ENCODE measurements around the gene DARS1.
A peak's percentile ranks its signal among the peaks of the same experiment; 100 is the strongest.
"Not testable (repeated sequence)": the region's sequence is repeated elsewhere in the genome, so short reads cannot be mapped to it uniquely, and the experiment has no call there.

DARS1 gene

DNA sequence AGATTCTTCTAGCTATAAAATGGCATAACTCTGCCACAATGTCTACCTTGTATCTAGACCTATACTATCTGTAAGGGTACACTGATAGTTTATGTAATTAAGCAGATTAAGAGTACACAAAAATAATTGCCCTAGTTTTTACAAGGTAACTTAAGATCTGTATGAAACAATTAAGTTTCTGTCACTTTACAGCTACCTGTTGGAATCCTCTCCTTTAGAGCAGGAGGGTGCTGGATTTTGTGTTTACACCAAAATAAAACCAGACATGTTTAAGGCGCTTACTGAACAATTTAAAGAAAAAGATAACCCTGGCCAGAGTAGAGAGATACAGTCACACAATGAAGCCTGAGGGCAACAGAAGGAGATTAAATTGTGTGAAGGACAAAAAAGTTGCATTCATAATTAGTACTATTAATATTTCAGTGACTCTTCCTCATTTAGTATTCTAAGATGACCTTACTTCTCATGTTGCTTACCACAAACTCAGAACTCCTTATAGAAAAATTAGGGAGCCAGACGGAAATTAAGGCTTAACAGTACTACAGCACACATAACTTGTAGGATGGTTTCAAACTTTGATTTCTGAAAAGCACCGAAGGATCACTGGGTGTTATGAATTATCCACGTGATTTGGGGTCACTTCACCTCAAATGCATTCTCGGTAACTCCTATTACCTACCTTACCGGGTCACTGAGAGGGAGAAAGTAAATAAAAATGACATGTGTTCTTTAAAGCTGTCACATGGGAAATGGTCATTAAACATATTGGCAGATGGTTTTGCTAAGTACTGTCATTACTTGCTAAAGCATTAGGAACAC lies 1.0 kb downstream of the DARS1 start:
- DNase-seq (ENCODE audit: low read depth): no peak

DNA sequence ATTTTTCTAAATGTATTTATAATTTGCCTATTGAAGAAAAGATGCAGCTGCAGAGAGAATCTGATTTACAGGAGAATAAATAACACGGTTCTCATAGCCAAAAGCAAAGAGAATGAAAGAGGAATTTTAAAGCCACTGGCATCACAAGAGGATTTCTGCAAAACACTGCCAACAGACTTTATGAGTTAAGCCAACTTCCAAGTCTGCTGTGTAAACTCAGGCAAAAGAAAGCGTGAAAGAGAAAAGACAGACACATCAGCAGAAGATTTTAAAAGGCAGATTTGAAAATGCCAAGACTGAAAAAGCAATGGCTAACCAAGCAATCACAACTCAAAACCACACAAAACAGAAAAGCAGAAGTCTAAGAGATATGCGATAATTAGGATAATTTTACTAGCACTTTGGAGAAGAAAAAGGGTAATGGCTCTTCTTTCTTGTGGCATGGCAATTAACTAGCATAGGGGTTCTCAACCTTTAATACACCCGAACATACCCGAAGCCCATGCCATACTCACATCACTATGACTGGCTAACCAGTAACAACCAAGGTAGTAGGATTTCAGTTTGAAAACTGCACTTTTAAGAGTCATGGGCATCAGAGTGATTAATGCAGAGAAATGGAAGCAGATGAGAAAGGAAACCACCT lies 4.9 kb downstream of the DARS1 start:
- DNase-seq (ENCODE audit: low read depth): no peak

DNA sequence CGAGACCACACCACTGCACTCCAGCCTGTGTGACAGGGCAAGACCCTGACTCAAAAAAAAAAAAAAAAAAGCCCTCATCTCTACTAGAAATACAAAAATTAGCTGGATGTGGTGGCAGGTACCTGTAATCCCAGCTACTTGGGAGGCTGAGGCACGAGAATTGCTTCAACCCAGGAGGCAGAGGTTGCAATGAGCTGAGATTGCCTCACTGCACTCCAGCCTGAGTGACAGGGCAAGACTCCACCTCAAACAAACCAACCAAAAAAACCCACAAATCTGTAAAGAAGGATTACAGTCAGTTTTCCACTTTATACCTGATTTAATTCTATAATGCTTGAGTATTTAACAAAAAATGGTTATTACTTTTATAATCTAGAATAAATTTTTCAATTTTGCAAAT lies 9.7 kb downstream of the DARS1 start:
- DNase-seq (ENCODE audit: low read depth): no peak

DNA sequence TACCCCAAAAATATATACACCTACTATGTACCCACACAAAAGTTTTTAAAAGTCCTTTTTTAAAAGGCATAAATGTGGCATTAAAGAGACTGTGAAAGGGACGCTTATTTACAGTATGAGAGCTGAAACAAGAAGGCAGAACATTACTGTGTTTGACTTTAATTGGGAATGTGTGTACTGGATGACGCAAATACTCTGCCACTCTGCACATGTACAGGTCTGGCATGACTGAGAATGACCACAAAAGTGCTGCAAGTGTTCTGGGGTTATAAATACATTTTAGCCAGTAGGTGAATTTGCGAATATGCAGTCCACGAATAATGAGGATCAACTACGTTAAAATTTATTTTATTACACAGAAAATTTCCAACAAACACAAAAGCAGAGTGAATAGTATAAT lies 11.4 kb downstream of the DARS1 start:
- DNase-seq (ENCODE audit: low read depth): no peak

DNA sequence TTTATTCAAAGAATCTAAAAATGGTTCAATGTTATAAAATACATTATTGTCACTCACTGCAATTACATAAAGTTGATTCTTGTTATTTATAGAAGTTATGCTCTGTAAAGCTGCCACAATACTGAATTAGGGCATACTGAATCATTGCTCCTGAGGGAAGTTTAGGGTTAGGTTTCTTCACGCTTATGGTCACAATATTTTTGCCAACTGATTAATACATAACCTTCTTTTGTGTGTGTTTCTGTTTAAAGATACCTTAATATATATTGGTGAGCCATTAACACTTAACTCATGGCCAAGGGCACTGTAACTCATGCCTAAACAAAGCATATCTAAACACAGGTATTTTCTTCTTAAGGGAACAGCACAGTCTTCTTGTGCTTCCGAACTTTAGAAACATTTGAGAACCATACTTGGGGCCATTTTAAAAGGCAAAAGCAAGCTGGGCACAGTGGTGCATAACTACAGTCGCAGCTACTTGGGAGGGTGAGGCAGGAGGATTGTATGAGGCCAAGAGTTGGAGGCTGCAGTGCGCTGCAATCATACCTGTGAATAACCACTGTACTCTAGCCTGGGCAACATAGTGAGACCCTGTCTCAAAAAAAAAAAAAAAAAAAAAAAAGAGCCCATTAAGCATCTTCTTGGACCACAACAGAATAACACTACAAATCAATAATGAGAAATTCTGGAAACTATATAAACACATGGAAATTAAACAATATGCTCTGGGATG lies 15.6 kb downstream of the DARS1 start:
- no peak for DNase-seq (ENCODE audit: low read depth)

DNA sequence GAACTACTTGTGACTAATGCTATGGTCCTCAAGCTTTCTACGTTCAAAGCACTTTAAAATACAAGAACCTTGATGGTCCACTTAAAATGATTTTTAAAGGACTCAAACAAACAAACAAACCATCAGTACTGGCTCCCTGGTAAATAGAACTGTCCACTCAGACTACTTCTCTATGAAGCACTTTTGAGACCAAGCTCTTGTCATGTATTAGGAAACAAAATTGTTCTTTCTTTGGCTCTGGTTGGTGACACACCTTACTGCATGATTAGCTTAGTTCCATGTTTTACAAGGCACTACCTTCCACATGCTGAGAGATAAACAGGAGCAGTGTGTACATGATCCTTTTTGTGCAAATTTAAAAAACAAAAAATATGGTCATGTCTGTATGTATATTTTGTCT lies 19.7 kb downstream of the DARS1 start:
- DNase-seq (ENCODE audit: low read depth): no peak

DNA sequence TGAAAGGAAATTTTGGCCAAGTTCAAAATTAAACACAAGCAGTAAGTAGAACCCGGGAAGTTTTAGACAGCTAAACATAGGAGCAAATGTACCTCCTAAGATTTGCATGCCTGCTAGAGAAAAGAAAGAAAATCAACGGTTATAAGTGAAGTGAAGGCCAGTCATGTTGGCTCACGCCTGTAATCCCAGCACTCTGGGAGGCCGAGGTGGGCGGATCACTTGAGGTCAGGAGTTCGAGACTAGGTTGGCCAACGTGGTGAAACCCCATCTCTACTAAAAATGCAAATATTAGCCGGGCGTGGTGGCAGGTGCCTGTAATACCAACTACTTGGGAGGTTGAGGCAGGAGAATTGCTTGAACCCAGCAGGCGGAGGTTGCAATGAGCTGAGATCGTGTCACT lies 21.0 kb downstream of the DARS1 start:
- DNase-seq (ENCODE audit: low read depth): not testable (repeated sequence)

DNA sequence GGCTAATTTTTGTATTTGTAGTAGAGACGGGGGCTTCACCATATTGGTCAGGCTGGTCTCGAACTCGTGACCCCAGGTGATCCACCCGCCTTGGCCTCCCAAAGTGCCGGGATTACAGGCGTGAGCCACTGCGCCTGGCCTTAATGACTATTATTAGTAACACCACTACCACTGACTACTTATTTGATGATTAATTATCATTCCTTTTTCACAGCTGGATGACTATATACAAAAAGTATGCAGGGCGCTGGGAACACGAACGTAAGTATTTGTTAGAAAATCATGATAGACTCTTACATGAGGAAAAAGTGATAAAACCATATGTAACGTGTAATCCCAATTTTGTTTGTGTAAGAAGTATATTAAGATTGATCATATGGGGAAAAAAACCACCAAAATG lies 21.6 kb downstream of the DARS1 start:
- DNase-seq (ENCODE audit: low read depth): no peak

DNA sequence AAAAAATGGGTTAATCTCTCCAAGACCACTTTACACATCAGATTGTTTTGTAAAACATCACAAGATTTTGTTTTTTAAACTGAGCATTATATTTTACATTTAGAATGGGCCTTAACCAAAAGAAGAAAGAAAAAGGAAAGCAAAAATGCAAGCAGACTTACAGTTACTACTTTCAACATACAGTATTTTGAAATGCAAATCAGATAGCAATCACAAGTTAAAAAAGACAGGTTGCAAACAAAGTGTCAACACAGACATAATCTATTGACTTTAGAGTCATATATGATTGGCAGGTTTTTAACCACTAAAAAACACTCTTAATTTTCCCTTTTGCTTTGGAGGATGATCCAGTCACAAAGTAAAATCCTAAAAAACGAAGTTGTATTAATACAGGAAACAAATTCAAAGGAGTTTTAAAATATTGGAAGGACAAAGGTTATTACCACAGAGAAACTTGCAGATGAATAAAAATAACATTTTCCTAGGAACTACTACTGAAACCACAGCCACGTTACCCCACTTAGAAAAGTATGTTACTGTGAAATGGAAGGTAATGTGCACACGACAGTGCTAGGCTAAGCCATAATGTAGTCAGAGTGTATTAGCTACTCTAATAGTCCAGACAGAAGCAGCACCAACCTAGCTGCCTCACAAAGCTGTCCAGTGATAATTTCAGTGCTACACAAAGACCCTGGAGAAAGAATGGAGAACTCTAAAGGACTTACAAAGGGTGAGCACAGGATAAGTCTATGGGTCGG lies 22.9 kb downstream of the DARS1 start:
- DNase-seq (ENCODE audit: low read depth): no peak

DNA sequence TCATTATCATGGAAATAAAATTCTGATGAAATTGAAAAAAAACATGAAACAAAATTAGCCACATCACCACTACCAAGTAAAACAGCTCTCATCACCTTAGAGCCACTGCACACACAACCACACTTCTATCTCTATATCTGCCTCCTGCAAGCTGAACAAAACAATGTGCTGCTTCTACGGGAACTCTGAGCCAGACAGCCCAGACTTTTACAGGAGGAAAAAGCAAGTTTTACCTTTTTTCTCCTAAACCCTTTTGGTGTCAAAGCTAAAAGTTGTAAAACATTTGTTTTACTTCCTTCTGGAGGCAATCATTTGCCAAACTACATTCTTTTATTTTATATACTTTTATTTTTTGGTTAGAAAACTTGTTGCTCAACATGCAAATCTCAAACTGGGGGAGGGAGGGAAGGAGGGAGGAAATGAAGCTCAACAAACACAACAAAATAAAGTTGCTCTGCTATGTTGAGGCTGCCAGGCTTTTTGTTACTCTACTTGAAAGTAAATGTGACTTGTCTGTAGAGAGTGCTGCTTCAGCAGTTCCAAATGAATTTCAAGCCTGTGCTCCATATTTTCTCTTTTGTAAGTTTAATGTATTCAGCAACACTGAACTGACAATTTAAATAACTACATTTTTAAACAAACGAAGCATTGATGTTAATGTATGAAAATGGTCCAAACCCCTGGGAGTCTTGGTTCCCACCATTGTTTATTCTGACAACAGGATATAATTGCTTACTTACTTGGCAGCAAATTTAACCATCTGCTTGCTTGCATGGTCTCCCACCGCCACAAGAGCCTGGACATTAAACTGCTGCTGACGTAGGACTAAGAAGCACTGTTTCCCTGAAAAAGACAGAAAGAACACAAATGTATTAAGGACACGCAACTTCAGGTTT lies 24.5 kb downstream of the DARS1 start:
- DNase-seq (ENCODE audit: low read depth): no peak

DNA sequence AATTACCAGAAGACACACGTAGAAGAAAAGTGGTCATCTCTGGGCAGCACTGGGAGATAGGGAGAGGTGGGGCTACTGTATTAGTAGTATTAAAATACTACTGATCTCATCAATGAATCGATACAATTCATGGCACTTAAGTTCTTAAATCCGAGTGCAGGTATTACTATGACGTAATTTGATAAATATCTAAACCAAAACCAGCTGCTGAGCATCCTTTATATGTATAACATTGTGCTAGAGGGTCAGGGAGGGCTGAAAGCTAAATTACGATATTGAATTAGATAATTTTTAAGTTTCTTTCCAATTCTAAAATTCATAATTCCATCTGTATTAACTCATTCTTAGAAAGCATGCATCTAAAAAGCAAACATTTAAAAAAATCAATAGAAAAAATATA lies 25.3 kb downstream of the DARS1 start:
- DNase-seq (ENCODE audit: low read depth): no peak

DNA sequence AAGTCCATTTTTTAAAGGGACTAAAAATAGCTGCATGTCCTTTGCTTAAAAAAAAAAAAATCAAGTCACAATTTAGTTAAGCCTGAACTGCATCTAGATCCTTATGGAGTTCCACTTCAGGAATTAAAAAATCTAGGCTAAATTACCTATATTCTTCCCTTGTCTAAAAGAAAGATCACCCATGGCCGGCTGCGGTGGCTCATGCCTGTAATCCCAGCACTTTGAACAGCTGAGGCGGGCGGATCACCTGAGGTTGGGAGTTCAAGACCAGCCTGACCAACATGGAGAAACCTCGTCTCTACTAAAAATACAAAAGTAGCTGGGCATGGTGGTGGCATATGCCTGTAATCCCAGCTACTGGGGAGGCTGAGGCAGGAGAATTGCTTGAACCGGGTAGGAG lies 26.5 kb downstream of the DARS1 start:
- DNase-seq (ENCODE audit: low read depth): not testable (repeated sequence)

DNA sequence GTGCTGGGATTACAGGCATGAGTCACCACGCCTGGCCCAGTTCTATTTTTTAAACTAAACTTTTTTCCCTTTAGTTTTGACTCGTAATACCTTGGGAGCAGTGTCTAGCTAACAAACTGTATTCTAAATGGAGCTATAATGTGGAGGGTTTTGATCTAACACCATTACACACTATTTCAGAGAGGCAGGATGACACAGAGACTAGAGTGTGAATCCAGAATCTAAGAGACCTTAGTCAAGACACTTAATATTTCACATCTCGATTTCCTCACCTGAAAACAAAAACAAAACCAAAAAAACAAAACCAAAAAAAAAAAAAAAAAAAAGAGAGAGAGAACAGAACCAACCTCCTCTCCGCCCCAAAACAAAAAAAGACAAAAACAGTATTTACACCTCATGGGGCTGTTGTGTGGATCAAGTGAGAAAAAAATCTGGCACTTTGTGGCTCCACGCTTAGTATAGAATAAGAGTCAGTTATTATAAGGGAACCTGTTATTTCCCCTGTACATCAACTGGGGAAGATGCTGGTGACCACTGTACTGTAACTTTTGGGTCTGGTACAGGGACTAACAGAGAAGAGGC lies 31.3 kb downstream of the DARS1 start:
- DNase-seq (ENCODE audit: low read depth): no peak

DNA sequence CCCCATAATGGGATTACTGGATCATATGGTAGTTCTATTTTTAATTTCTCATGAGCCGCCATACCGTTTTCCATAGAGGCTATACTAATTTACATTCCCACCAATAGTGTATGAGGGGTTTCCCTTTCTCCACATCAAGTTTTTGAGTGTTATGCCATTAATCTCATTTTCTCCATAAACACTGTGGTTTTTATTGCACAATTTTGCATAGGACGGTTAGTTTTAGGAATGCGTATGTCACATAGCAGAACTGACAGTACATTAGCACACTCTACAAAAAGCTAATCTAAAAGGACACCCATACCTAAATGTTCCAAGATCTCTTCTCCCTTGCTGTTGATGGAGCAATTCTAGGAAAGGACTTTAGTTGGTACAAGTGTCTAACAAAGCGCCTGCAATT lies 32.5 kb downstream of the DARS1 start:
- DNase-seq (ENCODE audit: low read depth): no peak

DNA sequence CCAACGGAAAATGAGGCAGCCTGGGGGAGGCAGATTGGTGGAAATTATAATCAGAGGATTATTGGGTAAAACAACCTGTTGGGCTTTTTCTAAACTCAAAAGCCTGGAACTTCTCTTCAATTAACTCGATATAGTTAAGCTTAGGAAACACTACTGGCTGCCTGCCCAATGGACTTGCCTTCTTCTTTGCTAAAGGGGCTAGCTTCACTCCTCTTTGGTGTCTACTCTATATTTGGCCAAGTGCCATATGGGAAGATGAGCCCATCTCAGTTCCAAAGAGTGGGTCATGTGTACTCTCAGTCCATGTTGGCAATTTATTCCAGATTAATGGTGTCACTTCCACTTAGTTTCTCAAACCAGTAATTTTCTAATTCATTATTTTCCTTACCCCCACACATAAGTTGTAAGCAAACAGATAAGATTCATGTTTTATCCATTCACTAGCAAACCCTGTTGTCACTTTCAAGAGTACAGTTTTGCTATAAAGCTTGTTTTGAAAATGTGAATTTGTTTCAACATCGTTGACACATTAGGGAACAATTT lies 34.3 kb downstream of the DARS1 start:
- DNase-seq (ENCODE audit: low read depth): no peak

DNA sequence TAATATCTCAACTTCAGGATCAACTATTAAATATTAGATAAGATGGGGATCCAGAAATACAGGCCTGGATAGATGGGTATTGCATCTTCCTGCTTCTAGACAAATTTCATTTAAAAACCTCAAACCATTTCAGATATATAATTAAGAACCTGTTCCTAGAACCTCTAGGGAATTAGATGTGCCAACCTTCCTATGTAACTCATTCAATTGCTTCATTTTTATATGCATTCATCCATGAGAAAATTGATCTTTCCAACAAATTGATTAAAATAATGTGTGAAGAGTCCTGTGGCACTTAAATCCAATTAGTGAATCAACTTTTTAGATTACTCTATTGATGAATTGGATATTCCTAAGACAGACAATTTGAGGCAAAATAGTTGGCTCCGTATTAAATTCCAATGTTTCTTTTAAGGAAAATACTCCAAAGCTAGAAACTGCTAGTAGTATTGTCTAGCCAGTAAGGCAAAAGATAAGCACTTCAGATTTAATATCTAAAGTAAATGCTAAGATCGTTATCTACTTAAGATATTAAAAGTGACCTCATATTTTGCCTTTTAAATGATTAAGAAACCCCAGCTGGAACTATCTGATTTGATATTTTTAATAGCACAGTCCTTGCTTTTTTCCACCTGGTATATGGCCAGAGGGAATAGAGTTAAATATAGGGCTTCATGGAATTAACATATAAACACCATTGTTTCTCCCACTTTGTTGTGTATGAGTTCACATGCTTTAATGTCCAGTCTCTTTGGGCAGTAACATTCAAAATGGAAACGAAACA lies 35.8 kb downstream of the DARS1 start:
- no peak for DNase-seq (ENCODE audit: low read depth)

DNA sequence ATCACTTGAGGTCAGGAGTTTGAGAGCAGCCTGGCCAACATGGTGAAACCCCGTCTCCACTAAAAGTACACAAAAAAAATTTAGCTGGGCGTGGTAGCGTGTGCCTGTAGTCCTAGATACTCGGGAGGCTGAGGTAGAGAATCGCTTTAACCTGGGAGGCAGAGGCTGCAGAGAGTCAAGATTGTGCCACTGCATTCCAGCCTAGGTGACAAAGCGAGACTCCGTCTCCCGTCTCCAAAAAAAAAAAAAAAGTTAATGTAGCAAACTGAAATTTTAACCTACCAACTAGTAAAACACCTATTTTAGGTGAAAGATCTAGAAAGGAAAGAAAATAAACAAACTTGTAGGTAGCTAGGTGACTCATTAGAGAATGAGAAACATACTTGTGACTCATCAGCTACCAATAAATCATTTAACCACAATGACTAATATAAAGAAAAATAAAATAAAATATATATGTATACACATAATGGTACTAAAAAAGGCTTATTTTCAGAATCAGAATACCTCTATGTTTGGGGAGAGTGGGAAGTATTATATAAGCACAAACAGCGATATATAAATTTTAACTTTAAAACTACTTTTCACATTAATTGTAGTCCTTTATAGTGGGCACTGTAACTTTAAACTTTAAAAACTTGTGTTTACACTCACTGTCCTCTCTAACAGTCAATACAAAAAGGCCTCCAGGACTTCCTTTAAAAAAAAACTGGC lies 36.6 kb downstream of the DARS1 start:
- peak; percentile 8 for DNase-seq (ENCODE audit: low read depth)

DNA sequence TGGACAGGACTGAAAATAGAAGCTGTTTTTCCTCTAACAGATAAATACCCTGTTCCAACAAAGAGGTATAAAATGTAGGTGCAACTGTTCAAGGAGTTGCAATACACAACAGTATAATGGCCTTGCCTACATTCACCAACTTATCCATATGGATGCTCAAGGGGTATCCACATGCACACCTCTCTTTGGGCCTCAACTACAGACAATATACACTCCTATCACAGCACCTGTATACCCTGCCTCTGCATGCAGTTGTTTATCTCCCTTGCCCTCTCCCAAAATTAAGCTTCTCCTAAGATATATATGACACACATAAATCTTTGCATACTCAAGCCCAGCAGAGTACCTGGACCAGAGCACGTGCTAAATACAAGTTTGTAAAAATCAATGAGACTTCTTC lies 37.3 kb downstream of the DARS1 start:
- no peak for DNase-seq (ENCODE audit: low read depth)

DNA sequence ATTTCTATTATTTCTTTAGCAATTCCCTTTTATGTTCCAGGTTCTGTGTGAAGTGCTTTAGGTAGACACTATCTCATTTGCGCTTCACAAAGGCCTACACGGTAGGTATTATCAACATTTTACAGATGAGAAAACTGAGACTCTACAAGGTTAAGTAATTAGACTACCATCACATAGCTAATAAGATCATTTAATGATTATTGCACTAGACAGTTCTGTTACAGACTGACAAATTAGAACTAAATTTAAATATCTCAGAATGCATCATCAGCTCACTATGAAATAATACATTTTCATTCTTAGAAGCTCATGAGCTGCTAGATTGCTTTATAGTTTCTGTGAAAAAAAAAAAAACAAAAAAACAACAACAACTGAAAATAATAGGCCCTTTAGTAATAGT lies 37.9 kb downstream of the DARS1 start:
- no peak for DNase-seq (ENCODE audit: low read depth)
